K562 (cell line): ENCODE measurements around the gene SKP2. TPM values are rescaled to one million over a fixed set of nuclear protein-coding genes. Genes with fewer than 3 reads are reported as not detected.
A peak's percentile ranks its signal among the peaks of the same experiment; 100 is the strongest.

Experiments used
- REST ChIP-seq, 2 experiments: fragments of 450-650 bp; formaldehyde crosslinking in 1 of 2; IDR thresholded peaks; 2 replicates each; pipeline versions ENCODE4 v1.4.0 to v1.6.1; 2014 to 2020; ENCODE audit warnings: mild to moderate bottlenecking in 2 of 2, borderline replicate concordance in 1 of 2, low read depth in 1 of 2
- polyA plus RNA-seq, 8 experiments: library from polyadenylated mRNA; depleted of rRNA in 4 of 8; stranded (reverse) in 5 of 8; unstranded in 3 of 8; fragments of >200 nt; fragmentation: Nextera tagmentation in 2 of 8; fragmentation: Illumina TruSeq in 1 of 8; extraction: Ambion mirVana in 2 of 8; extraction: Trizol in 1 of 8; gene quantifications; 2 replicates each; pipeline versions ENCODE4 v1.2.1 to v1.2.3, GENCODE V29; 2011 to 2014; ENCODE audit warnings: inconsistent platforms in 1 of 8, missing spikeins in 1 of 8
- total RNA-seq, 7 experiments: library from RNA; depleted of rRNA in 6 of 7; stranded (reverse); fragments of >200 nt in 6 of 7; fragmentation: Illumina TruSeq in 2 of 7; extraction: Trizol in 2 of 7; gene quantifications; 2 replicates each; pipeline versions ENCODE4 v1.2.1 to v1.2.3, GENCODE V29; 2011 to 2021; ENCODE audit warnings: low replicate concordance in 1 of 7

SKP2 gene
- total and polyA plus RNA-seq, 9 of the 15 experiments (the other 6 are each of a cell fraction or from before 2014, with no cell fraction given): 30.0 to 97.5 (median 80.8) TPM

- TF ChIP-seq REST (IDR thresholded peaks at IDR 0.05; ENCODE audit: borderline replicate concordance): peak; percentile 55; the same call in 1 of the 2 replicates
- no peak for TF ChIP-seq REST (CRISPR knock-in tag; IDR thresholded peaks at IDR 0.05; ENCODE audit: low read depth)
Observed at GRCh38 chr5:36177715-36178523, 26.0 kb downstream of the SKP2 start (continued).
